SH-SY5Y (cell line): ENCODE measurements around the gene KIFC3.

Experiments used
- GATA2 ChIP-seq: IDR thresholded peaks from 2 replicates; pipeline ENCODE4 v1.6.1; 2011; ENCODE audit warnings: mild to moderate bottlenecking, low read depth, low read length
- GATA3 ChIP-seq: IDR thresholded peaks from 2 replicates; pipeline ENCODE4 v1.6.1; 2011; ENCODE audit warnings: low read depth, mild to moderate bottlenecking, low read length, moderate library complexity

DNA sequence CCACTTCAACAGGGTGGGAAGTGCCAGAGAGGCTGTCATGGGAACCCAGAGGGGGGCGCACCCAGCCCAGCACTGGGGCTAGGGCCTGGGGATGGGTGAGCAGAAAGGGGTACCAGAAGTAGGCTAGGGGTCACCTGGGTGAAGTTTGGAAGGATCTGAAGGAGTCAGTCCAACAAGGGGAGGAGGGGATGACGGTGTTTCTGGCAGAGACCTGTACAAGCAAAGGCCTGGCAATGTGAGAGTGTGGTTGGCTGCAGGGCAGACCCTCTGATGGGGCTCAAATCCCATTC lies 80.1 kb downstream of the KIFC3 start:
- TF ChIP-seq GATA2 (no peak), GATA3 (no peak)
